TTC549 (cell line): Measurements from ENCODE around the gene RYR3.

ENCODE experiments used
- FAIRE-seq: peaks from 2 replicates; lab custom pipeline; 2012; peaks lifted over from hg19 to GRCh38; lab: Jason Lieb, UNC

The RYR3 gene

GRCh38 chr15:33837294-33837693, 526.5 kb downstream of the RYR3 start:
- no peak for FAIRE-seq

DNA sequence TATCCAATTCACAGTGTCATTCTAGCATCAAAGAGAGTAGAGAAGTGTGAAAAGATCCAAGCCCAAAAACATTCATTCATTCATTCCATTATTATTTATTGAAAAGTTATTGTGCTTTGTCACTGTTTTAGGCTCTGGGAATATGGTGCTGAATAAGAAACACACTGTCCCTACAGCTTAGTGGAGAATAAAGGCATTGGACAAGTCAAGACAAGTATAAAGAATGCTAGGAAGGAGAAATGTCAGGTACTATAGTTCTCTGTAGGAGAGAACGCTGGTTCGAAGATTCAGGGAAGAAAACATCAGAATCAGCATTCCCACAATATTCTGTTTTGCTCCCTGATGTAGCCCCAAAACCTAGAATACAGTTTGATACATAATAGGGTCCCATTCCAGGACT, 528.8 kb downstream of the RYR3 start:
- FAIRE-seq = no peak

- FAIRE-seq = no peak
Measured at GRCh38 chr15:33840615-33841014, 529.8 kb downstream of the RYR3 start.

- FAIRE-seq = no peak
Measured at GRCh38 chr15:33844186-33844585, 533.4 kb downstream of the RYR3 start.

- FAIRE-seq = no peak
Measured at GRCh38 chr15:33844597-33844996, 533.8 kb downstream of the RYR3 start.

GRCh38 chr15:33846142-33846541, 535.4 kb downstream of the RYR3 start:
- no peak for FAIRE-seq

- no peak for FAIRE-seq
Measured at GRCh38 chr15:33846862-33847261, 536.1 kb downstream of the RYR3 start.

GRCh38 chr15:33848011-33848410, 537.2 kb downstream of the RYR3 start:
- FAIRE-seq = no peak

GRCh38 chr15:33851079-33851478, 540.3 kb downstream of the RYR3 start:
- FAIRE-seq = no peak

DNA sequence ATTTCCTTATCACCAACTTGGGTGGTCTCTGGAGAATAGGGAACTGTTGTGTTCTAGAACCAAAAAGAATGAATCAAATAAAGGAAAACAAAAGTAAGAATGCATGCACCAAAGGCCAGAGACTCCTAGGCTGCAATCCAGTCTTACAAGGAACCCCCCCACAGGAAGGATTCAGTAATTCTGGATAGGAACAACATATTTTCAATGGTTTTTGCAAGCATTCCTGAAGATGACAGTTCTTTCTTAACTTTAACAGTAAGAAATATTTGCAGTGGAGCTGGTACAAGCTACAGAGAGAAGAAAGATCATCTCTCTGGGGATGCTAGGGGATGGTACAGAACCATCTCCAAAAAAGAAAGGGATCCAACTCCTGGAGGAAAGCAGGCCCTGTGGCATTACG, 541.3 kb downstream of the RYR3 start:
- no peak for FAIRE-seq

DNA sequence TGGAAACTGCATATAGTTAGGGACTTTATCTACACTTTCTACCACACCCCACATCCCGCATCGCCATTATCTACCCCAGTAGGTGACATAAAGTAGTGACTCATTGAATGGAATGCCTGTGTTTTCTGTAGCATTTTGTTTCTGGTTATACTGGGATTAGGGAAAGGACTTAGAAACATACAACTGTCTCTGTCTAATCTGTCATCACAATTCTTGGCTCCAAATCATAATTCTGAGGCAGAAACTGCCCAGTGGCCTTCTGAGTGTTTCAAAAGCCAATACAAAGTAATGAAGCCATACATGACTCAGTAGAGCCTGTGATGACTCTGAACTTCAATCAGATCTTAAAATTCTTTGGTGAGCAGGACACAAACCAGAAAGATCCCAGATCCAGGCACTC, 541.8 kb downstream of the RYR3 start:
- no peak for FAIRE-seq

DNA sequence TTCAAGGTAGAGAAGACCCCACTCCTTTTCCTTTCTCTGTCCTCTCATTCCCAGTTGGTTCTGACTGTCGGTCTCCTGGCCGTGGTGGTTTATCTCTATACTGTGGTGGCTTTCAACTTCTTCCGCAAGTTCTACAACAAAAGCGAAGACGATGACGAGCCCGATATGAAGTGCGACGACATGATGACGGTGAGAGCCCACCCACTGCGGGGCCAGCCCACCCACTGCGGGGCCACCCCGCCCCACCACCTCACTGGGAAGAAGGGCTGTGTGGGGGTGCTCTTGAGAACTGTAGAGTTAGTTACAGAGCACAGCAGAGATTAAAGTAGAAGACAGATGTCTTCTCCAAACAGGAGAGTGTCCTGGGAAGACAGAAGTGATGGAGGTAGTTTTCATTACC, 547.0 kb downstream of the RYR3 start:
- FAIRE-seq = no peak

DNA sequence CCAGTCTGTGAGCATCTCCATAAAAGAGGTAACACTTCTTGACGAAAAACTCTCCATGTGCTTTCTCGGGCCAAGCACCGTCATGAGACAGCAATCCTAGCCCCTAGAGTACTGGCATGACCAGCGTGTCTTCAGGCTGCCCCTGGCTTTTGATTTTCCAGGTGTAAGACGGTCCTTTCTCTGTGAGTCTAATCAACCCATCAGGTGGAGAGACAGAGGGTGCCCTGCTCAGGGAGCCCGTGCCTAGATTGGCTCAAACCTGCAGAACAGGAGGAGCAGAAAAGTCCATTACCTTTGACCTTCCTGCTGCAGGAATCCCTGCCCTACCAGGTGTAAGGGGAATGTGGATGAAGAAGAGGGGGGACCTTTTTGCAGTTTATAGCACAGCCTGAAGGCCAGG, 548.1 kb downstream of the RYR3 start:
- no peak for FAIRE-seq

DNA sequence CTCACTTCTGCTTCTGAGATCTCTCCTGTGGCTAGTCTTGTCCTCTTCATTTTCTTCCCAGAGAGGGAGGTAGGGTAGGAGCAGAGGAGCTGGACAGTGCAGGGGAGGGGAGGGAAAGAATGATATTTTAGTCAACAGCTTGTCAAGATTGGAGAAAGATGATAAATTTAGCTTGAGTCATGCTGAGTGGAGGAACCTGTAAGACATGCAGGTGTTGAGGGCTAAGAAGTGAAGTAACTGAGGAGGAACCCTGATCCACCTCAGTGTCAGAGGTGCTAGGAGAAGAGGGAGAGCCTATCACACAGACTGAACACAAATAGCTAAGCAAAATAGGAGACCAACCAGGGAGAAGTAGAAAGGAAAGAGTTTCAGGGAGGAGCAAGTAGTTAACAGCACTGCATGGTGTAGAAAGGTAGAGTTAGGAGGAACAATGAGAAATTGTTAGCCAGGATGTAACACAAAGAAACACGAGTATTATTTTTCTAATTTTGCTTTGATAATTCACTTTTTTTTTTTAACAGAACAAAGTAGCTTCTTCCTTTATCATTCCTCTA, 549.3 kb downstream of the RYR3 start:
- no peak for FAIRE-seq

DNA sequence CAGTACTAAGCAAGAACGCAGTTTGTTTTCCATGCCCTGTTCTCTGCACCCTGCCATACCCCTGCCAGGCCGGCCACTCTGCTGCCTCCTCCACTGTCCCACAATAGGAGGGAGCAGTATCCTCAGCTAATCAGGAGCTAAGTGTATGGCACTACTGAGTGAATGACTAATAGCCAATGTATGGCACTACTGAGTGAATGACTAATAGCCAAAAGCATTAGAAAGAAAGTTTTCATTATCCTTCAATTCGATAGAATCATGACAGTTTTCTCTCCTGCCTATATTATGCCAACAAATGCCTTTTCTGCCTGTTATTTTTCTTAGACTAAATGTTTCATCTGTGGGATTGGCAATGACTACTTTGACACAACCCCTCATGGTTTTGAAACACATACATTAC, 550.0 kb downstream of the RYR3 start:
- no peak for FAIRE-seq

DNA sequence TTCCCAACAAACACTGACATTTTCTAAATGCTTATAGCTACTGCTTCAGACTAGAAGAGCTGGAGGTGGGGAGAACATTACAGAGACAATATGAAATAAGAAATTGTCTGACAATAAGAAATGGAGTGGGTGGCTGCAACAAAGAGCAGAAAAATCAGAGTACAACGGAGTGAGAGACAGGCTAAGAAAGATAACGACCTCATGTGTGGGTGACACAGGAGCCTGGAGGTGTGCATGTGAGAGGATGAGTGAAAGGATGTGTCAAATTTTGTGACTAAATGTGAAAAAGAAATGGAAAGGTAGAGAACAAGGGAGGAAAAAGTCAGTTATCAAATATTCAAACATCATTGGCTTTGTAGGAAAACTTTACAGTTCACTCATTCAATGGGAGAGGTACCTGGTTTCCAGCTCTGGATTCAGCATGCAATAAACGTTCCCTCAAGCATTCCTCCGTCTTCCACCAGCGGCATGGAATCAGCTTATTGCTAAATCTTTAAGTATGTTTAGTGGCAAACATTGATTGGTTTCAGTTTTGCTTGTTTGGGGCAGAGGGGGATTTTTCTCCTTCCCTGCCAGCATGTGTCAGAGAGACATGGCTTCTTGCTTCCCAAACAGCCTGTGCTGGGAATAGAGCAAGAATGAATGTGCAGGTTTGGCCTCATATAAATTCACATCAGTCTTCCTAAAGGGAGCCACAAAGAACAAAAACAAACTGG, 553.8 kb downstream of the RYR3 start:
- FAIRE-seq = no peak

DNA sequence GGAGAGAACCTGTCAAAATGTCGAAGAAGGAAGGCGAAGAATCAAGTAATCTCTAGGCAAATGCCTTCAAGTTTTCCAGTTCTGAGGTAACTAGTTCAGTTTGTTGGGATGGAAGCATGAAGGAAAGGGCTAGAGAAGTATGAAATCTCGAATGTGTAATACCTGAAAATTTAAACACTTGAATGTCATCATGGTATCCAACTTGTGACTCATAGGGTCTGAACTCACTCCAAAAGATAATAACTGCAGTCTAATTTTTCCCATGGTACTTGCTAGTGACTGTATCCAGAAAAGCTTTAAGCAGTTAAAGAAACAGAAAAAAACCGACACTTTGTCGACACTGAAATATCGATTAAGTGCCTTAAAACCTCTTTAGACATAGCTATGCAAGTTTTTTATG, 554.6 kb downstream of the RYR3 start:
- FAIRE-seq = no peak

GRCh38 chr15:33866101-33866737, 555.5 kb downstream of the RYR3 start:
- no peak for FAIRE-seq

- FAIRE-seq = no peak
Measured at GRCh38 chr15:33871980-33872379, 561.2 kb downstream of the RYR3 start.

GRCh38 chr15:33872416-33873106, 561.8 kb downstream of the RYR3 start:
- no peak for FAIRE-seq

- FAIRE-seq = no peak
Measured at GRCh38 chr15:33874156-33874555, 563.4 kb downstream of the RYR3 start.

DNA sequence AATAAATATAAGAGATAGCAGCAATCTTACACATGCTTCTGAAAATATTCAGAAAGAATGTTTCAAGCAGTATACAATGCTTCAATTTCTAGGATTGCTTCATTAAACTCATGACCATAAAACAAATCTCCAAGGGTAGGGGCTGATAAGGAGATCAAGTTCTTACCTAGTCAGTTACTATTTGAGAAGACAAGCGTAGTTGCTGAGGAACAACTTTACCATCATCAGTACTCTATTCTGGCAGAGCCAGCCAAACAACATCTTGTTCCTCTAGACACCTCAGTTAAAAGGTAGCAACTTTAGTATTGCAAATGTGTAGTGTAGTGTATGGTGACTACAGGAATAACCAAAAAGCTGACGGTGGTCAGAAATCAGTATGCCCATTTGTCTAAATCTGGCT, 572.2 kb downstream of the RYR3 start:
- FAIRE-seq = no peak

- FAIRE-seq = no peak
Measured at GRCh38 chr15:33888176-33888575, 577.4 kb downstream of the RYR3 start.
